Fibroblast of pulmonary artery (primary cell): ENCODE results near the gene TTC39A.
A peak's percentile ranks its signal among the peaks of the same experiment; 100 is the strongest.

Experiments used
- DNase-seq: peaks from one replicate; pipeline ENCODE4 v3.0.0-alpha.2; 2010; ENCODE audit warnings: low read depth
- H3K4me3 ChIP-seq: replicated peaks from 2 replicates; pipeline ENCODE4 v1.5.1; 2011; ENCODE audit warnings: low read depth, mild to moderate bottlenecking, control low read depth, low read length, moderate library complexity
- CTCF ChIP-seq: IDR thresholded peaks from 2 replicates; pipeline ENCODE4 v1.5.1; 2011; ENCODE audit warnings: mild to moderate bottlenecking, control low read depth, low read length, inconsistent platforms; ENCODE audit errors: missing control alignments

TTC39A gene

GRCh38 chr1:51316846-51317120 lies 13.6 kb downstream of the TTC39A start:
- TF ChIP-seq CTCF, result no peak
- no peak overlapping the region for H3K4me3 ChIP-seq
- DNase-seq, result no peak

- TF ChIP-seq CTCF, result no peak
- H3K4me3 ChIP-seq, result no peak overlapping the region
- DNase-seq, result no peak
Observed at GRCh38 chr1:51316113-51316845, 14.1 kb downstream of the TTC39A start.

- H3K4me3 ChIP-seq, result no peak overlapping the region
- no peak for DNase-seq
- no peak for TF ChIP-seq CTCF
Observed at GRCh38 chr1:51314974-51315373, 15.4 kb downstream of the TTC39A start.

- no peak for TF ChIP-seq CTCF
- peak; percentile 86 for DNase-seq
Observed at GRCh38 chr1:51313961-51314777, 16.2 kb downstream of the TTC39A start.

GRCh38 chr1:51313268-51313852 lies 17.0 kb downstream of the TTC39A start:
- DNase-seq, result no peak
- no peak overlapping the region for H3K4me3 ChIP-seq
- peak; percentile 14 for TF ChIP-seq CTCF

More at GRCh38 chr1:51313961-51314777, 16.2 kb downstream of the TTC39A start:
- H3K4me3 ChIP-seq, result no peak overlapping the region

- no peak for TF ChIP-seq CTCF
- H3K4me3 ChIP-seq, result no peak overlapping the region
- DNase-seq, result no peak
Observed at GRCh38 chr1:51312718-51313117, 17.6 kb downstream of the TTC39A start.
